ENCODE measurements around the gene ZNF516.

Gene ZNF516

DNA sequence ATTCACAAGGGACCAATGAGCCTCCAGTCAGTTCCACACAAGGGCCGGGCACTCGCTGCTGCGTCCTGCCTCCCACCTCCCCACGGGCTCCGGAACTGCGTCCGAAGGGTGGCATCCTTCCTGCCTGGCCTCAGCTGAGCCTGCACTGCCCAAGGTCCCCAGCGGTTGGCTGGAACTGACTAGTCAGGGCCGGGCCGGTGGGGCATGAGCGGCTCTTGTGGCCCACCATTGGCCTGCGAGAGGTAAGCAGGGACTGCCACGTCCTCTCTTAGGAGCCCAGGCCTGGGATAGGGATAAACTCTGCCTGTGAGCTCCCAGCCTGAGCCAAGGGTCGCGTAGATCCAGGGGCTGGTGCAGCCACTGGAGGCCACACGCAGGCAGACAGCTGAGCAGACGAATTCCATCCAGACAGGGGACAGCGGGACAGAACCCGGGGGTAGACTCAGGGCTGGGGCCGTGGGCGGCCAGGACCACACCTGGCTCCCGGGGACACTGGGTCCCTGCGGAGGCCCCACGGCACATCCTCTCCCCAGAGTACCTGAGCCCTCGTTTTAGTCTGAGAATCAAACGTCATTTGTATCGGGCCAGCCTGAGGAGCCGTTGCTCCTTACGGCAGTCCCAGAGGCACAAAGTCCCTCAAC is 148.4 kb downstream of the ZNF516 start:
- H3K4me3 ChIP-seq (ENCODE audit: low read length), result no peak overlapping the region
- TF ChIP-seq, protein P1, sequence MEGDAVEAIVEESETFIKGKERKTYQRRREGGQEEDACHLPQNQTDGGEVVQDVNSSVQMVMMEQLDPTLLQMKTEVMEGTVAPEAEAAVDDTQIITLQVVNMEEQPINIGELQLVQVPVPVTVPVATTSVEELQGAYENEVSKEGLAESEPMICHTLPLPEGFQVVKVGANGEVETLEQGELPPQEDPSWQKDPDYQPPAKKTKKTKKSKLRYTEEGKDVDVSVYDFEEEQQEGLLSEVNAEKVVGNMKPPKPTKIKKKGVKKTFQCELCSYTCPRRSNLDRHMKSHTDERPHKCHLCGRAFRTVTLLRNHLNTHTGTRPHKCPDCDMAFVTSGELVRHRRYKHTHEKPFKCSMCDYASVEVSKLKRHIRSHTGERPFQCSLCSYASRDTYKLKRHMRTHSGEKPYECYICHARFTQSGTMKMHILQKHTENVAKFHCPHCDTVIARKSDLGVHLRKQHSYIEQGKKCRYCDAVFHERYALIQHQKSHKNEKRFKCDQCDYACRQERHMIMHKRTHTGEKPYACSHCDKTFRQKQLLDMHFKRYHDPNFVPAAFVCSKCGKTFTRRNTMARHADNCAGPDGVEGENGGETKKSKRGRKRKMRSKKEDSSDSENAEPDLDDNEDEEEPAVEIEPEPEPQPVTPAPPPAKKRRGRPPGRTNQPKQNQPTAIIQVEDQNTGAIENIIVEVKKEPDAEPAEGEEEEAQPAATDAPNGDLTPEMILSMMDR (conservative IDR thresholded peaks at IDR 0.05; ENCODE audit: low read length), result no peak
- no peak for DNase-seq (ENCODE audit: low read depth)

DNA sequence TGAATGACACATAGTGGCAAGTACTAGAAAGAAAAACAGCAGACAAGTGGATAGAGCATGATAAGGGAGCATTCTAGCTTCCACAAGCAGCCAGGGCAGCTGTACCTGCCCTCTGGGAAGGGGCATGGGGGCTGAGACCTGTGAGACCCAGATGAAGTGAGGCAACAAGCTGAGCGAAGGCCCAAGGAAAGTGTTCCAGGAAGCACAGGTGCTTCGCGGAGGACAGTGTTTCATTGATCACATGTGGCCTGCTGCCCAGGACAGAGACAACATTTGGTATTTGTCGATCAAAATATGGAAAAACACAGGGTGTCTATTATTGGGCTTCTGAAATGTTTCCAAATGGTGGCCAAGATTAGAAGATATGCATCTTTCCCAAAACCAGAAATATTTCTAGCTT is 149.1 kb downstream of the ZNF516 start:
- TF ChIP-seq, protein P1 (conservative IDR thresholded peaks at IDR 0.05; ENCODE audit: low read length), result no peak
- no peak for DNase-seq (ENCODE audit: low read depth)
- no peak overlapping the region for H3K4me3 ChIP-seq (ENCODE audit: low read length)

DNA sequence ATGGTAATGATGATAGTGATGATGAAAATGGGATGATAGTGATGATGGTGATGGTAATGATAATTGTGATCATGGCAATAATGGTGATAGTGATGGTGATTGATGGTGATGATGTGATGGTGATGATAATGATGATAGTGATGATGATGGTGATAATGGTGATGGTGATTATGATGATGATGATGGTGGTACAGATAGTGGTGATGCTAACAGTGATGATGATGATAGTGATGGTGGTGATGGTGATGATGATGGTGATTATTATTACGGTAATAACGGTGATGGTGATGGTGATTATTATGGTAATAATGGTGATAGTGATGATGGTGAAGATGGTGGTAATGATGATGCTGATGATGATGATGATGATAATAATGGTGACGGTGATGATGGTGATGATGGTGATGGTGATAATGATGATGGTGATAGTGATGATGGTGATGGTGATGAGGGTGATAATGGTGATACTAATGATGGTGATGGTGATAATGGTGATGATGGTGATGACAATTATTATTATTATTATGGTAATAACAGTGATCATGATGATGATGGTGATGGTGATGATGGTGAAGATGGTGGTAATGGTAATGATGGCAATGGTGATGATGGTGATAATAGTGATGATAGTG is 151.0 kb downstream of the ZNF516 start:
- TF ChIP-seq, protein P1 (conservative IDR thresholded peaks at IDR 0.05; ENCODE audit: low read length), result no peak
- DNase-seq (ENCODE audit: low read depth), result no peak
- no peak overlapping the region for H3K4me3 ChIP-seq (ENCODE audit: low read length)

DNA sequence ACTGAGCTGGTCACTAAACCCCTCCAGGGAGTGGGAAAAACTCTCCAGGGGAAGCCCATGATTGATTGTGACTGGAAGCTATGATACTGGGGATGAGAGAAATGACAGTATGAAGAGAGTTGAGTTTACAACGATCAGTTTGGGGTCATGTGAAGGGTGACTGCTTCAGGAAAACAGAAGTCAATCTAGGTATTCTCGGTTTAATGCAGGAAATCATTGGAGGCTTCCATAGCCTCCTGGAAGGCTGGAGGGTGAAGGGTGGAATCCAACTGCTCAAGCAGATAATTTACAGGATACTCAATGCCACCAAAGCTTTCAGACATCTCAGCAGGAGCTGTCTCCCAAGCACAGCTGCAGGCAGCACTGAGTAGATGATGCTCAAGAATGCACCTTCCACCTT is 154.6 kb downstream of the ZNF516 start:
- H3K4me3 ChIP-seq (ENCODE audit: low read length), result no peak overlapping the region
- TF ChIP-seq, protein P1 (conservative IDR thresholded peaks at IDR 0.05; ENCODE audit: low read length), result no peak
- no peak for DNase-seq (ENCODE audit: low read depth)

DNA sequence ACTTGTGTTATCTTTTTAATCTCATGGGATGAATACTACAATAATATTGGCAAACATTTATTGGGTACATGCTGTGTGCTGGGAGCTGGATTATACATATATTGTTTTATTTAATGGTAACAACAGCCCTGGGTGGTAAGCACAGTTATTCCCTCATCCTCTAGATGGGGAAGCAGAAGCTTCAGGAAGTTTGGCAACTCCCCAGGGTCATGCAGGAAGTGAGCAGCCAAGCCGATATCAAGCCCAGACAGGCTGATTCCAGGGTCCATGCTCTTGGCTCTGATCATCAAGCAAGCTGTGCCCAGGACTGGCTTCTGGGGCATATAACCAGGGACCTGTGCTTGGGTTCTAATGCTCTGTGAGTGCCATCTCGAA is 155.8 kb downstream of the ZNF516 start:
- TF ChIP-seq, protein P1 (conservative IDR thresholded peaks at IDR 0.05; ENCODE audit: low read length), result no peak

DNA sequence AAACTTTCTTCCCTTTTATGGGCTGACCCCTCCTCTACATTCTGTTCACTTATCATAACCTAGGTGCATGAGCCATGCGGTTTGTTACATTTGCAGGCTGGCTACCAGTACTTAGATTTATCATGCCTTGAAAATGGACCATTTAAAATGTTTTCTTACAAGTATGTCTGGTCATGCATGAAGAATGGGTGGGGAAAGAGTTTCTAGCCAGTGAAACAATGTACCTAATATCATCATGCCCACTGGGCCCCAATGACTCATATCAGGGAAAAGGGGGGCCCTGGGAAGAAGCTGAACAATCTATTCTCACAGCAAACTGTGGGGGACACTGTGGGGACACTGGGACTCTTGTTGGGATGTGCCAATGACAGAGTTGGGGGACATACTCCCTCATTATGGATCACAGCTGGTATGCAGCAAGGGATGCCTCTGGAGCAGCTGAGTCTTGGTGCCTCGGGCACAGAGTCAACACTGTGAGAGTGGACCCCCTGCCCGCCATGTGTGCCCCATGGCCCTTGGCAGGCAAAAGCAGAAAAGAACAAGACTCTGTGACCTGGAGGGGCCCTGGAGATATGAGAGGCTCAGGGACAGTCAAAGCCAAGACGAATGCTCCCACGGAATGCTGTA is 156.3 kb downstream of the ZNF516 start:
- DNase-seq (ENCODE audit: low read depth), result no peak
- TF ChIP-seq, protein P1 (conservative IDR thresholded peaks at IDR 0.05; ENCODE audit: low read length), result no peak
- H3K4me3 ChIP-seq (ENCODE audit: low read length), result no peak overlapping the region

More for the DNA sequence above, 155.8 kb downstream of the ZNF516 start:
- no peak for DNase-seq (ENCODE audit: low read depth)
- no peak overlapping the region for H3K4me3 ChIP-seq (ENCODE audit: low read length)

DNA sequence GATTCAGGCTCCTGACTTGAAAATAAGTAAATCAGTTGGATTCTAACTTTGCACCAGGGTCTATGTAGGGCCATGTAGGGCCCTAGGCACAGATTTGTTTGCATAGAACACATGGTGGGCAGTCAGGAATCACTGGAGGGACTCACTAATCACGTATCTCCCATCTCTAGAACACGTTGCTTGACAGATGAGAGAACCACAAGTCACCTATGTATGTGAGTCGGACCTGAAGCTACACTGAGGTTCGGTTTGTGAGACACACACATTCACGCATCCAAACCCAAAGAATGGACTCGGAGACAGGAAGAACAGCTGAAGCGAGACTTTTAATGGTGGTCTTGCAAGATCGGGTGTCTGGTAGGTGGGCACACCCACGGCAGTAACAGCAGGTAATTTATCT is 157.0 kb downstream of the ZNF516 start:
- DNase-seq (ENCODE audit: low read depth), result no peak
- TF ChIP-seq, protein P1 (conservative IDR thresholded peaks at IDR 0.05; ENCODE audit: low read length), result no peak
- no peak overlapping the region for H3K4me3 ChIP-seq (ENCODE audit: low read length)
